ENCODE measurements around the gene IKZF1.

DNA sequence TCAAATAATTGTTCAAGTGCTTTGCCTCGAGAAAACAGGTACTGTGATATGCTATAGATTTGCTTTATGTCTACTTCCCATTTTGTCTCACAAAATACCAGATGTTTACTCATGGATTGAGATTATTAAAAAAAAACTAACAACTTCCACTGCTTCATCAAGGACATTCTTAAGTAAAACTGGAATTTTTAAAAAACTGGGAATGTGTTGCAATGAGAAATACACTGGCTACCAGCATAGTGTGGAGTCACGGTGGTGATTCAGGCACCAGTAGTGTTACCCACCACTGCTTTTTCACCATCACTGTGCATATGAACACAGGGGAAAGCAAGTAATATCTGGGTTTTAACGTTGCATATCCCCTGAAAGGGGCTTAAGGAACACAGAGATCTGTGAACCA lies 124.4 kb downstream of the IKZF1 start:
- TF ChIP-seq TEAD1 (CRISPR knock-in tag; IDR thresholded peaks at IDR 0.05) (no peak), E2F4 (CRISPR knock-in tag; IDR thresholded peaks at IDR 0.05; ENCODE audit: borderline replicate concordance, low read depth) (no peak), RORB (CRISPR knock-in tag; IDR thresholded peaks at IDR 0.05) (no peak)
- TF ChIP-seq, protein P1, sequence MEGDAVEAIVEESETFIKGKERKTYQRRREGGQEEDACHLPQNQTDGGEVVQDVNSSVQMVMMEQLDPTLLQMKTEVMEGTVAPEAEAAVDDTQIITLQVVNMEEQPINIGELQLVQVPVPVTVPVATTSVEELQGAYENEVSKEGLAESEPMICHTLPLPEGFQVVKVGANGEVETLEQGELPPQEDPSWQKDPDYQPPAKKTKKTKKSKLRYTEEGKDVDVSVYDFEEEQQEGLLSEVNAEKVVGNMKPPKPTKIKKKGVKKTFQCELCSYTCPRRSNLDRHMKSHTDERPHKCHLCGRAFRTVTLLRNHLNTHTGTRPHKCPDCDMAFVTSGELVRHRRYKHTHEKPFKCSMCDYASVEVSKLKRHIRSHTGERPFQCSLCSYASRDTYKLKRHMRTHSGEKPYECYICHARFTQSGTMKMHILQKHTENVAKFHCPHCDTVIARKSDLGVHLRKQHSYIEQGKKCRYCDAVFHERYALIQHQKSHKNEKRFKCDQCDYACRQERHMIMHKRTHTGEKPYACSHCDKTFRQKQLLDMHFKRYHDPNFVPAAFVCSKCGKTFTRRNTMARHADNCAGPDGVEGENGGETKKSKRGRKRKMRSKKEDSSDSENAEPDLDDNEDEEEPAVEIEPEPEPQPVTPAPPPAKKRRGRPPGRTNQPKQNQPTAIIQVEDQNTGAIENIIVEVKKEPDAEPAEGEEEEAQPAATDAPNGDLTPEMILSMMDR (IDR thresholded peaks at IDR 0.05) = no peak

Data from WTC11 (cell line).